NCI-H2227 (cell line): ENCODE measurements around the gene ZNF550.
"Not testable (repeated sequence)": the region's sequence is repeated elsewhere in the genome, so short reads cannot be mapped to it uniquely, and the experiment has no call there.

ENCODE experiments used
- DNase-seq: peaks from one replicate; lab custom pipeline; 2025; ENCODE audit not compliant: unreplicated experiment; lab: John Stamatoyannopoulos, UW

ZNF550 gene

GRCh38 chr19:57537953-57538547 lies 21.6 kb downstream of the ZNF550 start:
- no peak for DNase-seq

DNA sequence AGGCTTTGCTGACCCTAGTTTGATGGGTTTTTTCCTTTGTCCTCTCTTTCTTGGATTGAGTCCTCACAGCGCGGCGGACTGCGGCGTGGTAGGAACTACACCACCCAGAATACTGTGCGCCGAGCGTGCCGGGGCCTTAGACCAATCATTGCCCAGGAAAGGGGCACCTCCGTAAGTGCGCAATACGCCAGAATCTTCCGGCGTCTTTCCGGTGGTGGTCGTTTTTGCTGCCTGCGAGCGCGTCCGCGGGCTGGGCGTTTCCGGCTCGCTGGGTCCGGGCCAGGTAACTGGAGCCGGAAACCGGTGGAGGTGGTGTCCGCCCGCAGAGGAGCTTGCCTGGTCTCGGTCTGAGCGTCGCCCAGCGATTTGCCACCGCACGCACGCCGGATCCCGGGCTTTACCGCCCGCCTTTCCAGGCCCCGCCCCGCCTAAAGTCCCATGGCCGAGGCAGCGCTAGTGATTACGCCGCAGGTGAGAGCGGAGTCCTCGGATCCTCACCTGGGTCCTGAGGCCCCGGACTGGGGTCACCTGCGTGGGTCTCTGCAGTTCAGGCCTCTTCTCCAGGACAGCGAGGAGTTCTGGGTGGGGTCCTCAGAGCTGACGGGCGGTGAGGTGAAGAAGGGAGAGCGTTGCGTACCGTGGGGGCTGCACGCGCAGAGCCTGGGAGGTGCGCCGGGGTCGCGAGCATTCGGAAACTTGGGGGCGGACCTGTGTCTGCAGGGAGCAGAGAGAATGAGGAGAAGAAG lies 32.4 kb downstream of the ZNF550 start, which contains the start of gene ZNF549:
Gene ZNF549 (plus strand): TSS at position 221 of the 746 bp plus-strand sequence. CDS start 218 bp downstream, at position 439.
- DNase-seq, result peak; percentile 100

GRCh38 chr19:57518021-57518420 lies 41.6 kb downstream of the ZNF550 start:
- not testable (repeated sequence) for DNase-seq

DNA sequence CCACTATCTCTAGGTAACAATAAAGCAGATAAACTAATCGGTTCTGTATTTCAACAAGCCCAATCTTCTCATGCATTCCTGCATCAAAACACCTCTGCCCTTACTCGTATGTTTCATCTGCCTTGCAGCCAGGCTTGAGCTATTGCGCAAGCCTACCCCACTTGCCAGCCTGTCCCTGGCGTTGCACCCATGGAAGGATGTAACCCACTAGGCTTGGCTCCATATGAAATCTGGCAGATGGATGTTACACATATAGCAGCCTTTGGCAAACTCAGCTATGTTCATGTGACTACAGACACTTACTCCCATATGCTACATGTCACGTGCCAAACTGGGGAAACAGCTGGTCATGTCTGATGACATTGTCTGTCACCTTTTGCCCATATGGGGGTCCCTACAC lies 44.4 kb downstream of the ZNF550 start:
- no peak for DNase-seq

GRCh38 chr19:57512845-57513244 lies 46.8 kb downstream of the ZNF550 start:
- peak; percentile 62 for DNase-seq

DNA sequence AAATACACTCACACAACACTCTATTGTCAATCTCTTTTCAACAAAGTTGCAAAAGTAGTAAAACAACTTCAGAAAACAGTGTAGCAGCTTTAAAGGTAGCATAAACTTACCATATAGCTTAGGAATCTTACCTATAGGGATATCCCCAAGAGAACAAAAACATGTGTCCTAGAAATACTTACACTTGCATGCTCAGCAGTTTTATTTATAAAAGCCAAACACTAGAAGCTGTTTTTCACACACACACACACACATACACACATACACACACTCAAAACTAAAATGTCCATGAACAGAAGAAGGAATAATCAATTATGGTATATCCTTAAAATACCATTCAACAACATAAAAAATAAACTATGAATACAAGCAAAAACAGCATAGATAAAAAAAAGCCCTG lies 48.2 kb downstream of the ZNF550 start:
- no peak for DNase-seq

- no peak for DNase-seq
Measured at GRCh38 chr19:57506163-57506562, 53.5 kb downstream of the ZNF550 start.

GRCh38 chr19:57500400-57500799 lies 59.3 kb downstream of the ZNF550 start:
- not testable (repeated sequence) for DNase-seq

DNA sequence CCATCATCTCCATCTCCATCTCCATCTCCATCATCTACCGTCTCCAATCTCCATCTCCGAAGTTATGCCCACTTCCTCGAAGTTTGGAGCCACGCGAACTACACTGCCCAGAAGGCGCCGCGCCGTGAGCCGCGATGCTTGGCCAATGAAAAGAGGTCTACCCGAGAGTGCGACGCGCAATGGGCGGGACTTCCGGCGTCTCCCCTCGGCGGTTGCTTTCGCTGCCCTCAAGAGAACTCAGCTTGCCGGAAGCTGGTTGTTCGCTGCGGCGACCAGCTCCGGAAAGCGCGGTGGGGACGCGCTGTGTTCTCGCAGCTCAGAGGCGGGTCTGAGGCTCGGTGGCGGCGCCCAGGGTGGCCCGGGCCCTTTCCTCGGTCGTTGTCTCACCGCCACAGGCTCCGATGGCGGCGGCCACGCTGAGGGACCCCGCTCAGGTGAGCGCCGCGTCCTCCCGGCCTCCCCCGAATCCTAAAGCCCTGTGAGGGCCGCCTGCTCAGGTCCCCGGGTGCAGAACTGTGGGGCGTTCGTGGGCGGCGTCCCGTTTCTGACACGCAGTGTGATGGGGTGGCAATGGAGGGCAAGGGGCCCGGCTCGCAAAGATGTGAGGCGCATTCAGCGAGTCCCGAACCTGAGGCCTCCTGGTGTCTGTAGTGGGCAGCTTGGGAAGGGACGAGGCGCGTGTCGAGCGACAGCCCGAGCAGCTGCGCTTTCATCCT lies 59.8 kb downstream of the ZNF550 start, which contains the start of gene ZNF773:
Gene ZNF773 (plus strand): TSS at position 259 of the 716 bp plus-strand sequence. CDS start 143 bp downstream, at position 402.
- DNase-seq, result peak; percentile 100

DNA sequence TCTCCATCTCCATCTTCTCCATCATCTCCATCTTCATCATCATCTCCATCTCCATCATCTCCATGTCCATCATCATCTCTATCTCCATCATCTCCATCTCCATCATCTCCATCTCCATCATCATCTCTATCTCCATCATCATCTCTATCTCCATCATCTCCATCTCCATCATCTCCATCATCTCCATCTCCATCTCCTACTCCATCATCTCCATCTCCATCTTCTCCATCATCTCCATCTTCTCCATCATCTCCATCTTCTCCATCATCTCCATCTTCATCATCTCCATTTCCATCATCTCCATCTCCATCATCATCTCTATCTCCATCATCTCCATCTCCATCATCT lies 60.4 kb downstream of the ZNF550 start:
- not testable (repeated sequence) for DNase-seq

DNA sequence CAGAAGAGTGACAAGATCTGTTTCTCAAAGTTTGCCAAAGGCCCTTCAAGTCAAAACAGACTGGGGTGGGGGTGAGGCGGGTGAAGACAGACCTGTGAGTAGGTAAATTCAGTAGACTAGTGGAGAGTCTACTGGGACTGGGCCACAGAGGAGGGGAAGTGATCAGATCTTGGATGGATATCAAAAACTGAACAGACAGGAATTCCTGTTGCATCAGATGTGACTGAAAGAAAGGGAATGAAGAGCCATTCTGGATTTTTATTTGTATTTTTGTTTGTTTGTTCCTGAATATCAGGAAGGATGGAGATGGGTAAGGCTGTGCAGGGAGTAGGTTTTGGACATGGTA lies 71.4 kb downstream of the ZNF550 start:
- not testable (repeated sequence) for DNase-seq

GRCh38 chr19:57487477-57488298 lies 72.0 kb downstream of the ZNF550 start, which contains the start of gene ZNF419:
Gene ZNF419, plus strand, starts transcription at chr19:57487750. Its CDS starts 201 bp downstream, at chr19:57487951.
- DNase-seq, result peak; percentile 98
